Sigmoid colon (tissue), 7 donors: ENCODE results near the gene COMMD10. TPM values are rescaled to one million over a fixed set of nuclear protein-coding genes. Genes with fewer than 3 reads are reported as not detected.

Source experiments
- DNase-seq: peaks from one replicate; pipeline ENCODE4 v3.0.0-alpha.2; 2019
- H3K27ac ChIP-seq, 4 donors: fragments of 200-600 bp; sonication (generic); one replicate each; pipeline ENCODE4 v1.5.1; 2016 to 2019; ENCODE audit warnings: mild to moderate bottlenecking in 1 of 4
- H3K27me3 ChIP-seq, 3 donors: fragments of 200-600 bp; sonication (generic); one replicate each; pipeline ENCODE4 v1.5.1; 2019; ENCODE audit warnings: mild to moderate bottlenecking in 1 of 3
- H3K36me3 ChIP-seq, 4 donors: fragments of 200-600 bp; sonication (generic); one replicate each; pipeline ENCODE4 v1.5.1; 2016 to 2019
- H3K4me1 ChIP-seq, 4 donors: fragments of 200-600 bp; sonication (generic); one replicate each; pipeline ENCODE4 v1.5.1; 2017 to 2019
- H3K4me3 ChIP-seq, 4 donors: fragments of 200-600 bp; sonication (generic); one replicate each; pipeline ENCODE4 v1.5.1; 2017 to 2019; ENCODE audit warnings: mild to moderate bottlenecking in 2 of 4, moderate library complexity in 1 of 4
- H3K9me3 ChIP-seq, 4 donors: fragments of 200-600 bp in 3 of 4; sonication (generic) in 3 of 4; one replicate each; pipeline versions ENCODE4 v1.5.1 to v1.6.1; 2013 to 2019
- EP300 ChIP-seq, 4 donors: sonication (generic); formaldehyde crosslinking; IDR thresholded peaks; one replicate each; pipeline ENCODE4 v1.6.1; 2017; ENCODE audit warnings: antibody characterized with exemption in 4 of 4
- POLR2A ChIP-seq, 2 donors: fragments of 450-650 bp; IDR thresholded peaks; one replicate each; pipeline ENCODE4 v1.6.1; 2016; ENCODE audit warnings: antibody characterized with exemption in 2 of 2, mild to moderate bottlenecking in 2 of 2, moderate library complexity in 2 of 2
- POLR2AphosphoS5 ChIP-seq, 4 donors: sonication (generic); formaldehyde crosslinking; IDR thresholded peaks; one replicate each; pipeline ENCODE4 v1.6.1; 2017; ENCODE audit warnings: antibody characterized with exemption in 4 of 4
- WGBS, 2 donors: extraction: QIAGEN DNeasy Blood & Tissue Kit; methylation state at CpG; one replicate each; pipeline ENCODE4 v1.1.7; 2013; 5-methylcytosine and 5-hydroxymethylcytosine counted together
- intact Hi-C: fragments of 100-400 bp; cut with DNase I; formaldehyde crosslinking; loops from one replicate; pipeline ENCODE4 v1.15.1; 2023
- polyA plus RNA-seq, 3 donors: library from polyadenylated mRNA; stranded (reverse); fragments of 200-250 nt; gene quantifications; one replicate each; pipeline ENCODE4 v1.2.3, GENCODE V29; 2013
- total RNA-seq, 4 donors: library from RNA; depleted of rRNA; stranded (reverse); fragments of >200 nt; gene quantifications; one replicate each; pipeline ENCODE4 v1.1.0, GENCODE V29; 2016
- TF ChIP-seq, protein P1 (sequence below), 4 experiments: fragments of 450-650 bp in 3 of 4; fragments of 200-600 bp in 1 of 4; IDR thresholded peaks; one replicate each; pipeline ENCODE4 v1.5.1; 2016 to 2019; ENCODE audit warnings: antibody characterized with exemption in 4 of 4, mild to moderate bottlenecking in 3 of 4, moderate library complexity in 2 of 4
- donor health status: healthy with polysubstance abuse.
- donor health status: Bipolar disorder and iron deficiency.
- donor health status: healthy.

Gene COMMD10
- total and polyA plus RNA-seq, 7 donors: 17.8 to 47.7 (median 28.7) TPM

DNA sequence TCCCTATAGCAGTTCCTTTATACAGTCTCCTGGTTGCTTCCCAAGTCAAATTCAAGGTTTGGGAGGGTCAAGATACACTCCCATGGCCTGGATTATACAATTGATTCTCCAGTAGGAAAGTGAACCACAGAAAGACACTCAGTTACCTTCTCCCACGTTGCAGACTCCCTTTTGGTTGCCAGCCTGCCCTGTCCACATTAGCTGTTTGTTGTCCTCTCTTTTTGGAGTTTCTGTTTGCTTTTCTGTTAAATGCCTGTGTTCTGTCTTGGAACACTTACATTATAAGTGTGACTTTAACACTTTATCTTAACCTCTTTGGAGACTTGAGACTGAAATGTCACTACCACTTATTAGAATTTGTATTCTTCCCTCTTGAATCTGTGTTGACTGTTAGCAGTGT is 30.3 kb downstream of the COMMD10 start:
- Histone ChIP-seq H3K36me3 (peaks cover 0 to 9% (median 0%) of the 10 kb centered on the region in 4 donors), H3K4me1 (no peaks in the 10 kb centered on the region), H3K27me3 (no peaks in the 10 kb centered on the region), H3K9me3 (peaks cover 0 to 11% (median 2%) of the 10 kb centered on the region in 4 donors), H3K27ac (no peak overlapping the region), H3K4me3 (no peak overlapping the region)
- DNase-seq: no peak
- 59 to 84% methylated on average over 1 of the region's 1 CpG for whole genome bisulfite sequencing, 2 donors
- intact Hi-C loops: no loop called here
- TF ChIP-seq POLR2A (IDR thresholded peaks at IDR 0.05) (no peak), POLR2AphosphoS5 (IDR thresholded peaks at IDR 0.05) (no peak), EP300 (IDR thresholded peaks at IDR 0.05) (no peak)
- TF ChIP-seq, protein P1, sequence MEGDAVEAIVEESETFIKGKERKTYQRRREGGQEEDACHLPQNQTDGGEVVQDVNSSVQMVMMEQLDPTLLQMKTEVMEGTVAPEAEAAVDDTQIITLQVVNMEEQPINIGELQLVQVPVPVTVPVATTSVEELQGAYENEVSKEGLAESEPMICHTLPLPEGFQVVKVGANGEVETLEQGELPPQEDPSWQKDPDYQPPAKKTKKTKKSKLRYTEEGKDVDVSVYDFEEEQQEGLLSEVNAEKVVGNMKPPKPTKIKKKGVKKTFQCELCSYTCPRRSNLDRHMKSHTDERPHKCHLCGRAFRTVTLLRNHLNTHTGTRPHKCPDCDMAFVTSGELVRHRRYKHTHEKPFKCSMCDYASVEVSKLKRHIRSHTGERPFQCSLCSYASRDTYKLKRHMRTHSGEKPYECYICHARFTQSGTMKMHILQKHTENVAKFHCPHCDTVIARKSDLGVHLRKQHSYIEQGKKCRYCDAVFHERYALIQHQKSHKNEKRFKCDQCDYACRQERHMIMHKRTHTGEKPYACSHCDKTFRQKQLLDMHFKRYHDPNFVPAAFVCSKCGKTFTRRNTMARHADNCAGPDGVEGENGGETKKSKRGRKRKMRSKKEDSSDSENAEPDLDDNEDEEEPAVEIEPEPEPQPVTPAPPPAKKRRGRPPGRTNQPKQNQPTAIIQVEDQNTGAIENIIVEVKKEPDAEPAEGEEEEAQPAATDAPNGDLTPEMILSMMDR (IDR thresholded peaks at IDR 0.05): no peak

DNA sequence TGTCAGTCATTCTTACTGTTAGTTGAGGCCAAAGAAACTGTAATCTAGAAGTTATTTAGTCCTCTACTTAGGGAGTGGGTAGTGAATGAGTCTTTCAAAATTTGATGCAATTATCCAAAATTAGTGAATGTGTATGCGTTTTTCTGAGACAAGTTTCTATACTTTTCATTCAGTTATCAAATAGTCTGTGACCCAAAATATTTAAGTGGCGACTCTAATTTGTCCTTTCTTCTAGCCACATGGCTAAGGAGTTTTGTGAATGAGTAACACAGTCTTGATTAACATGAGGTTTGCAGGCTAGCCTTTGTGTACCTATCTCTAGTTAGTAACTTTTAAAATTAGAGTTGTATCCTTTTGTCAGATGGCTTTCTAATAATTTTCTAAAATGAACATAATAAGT is 45.6 kb downstream of the COMMD10 start:
- H3K27me3 ChIP-seq: no peaks in the 10 kb centered on the region
- no peak for DNase-seq
- H3K4me1 ChIP-seq: no peaks in the 10 kb centered on the region
- intact Hi-C loops: loop anchor here (10.0 kb wide), 1 partner anchor 324 kb away; no protein-coding TSS in a partner anchor
- no peak overlapping the region for H3K27ac ChIP-seq
- H3K4me3 ChIP-seq: no peak overlapping the region
- WGBS, 2 donors: 47 to 75% methylated on average over 2 of the region's 2 CpGs
- H3K9me3 ChIP-seq: no peaks in the 10 kb centered on the region
- H3K36me3 ChIP-seq: no peaks in the 10 kb centered on the region
- no peak for TF ChIP-seq EP300 (IDR thresholded peaks at IDR 0.05)
- TF ChIP-seq POLR2AphosphoS5 (IDR thresholded peaks at IDR 0.05): no peak
- TF ChIP-seq, protein P1 (IDR thresholded peaks at IDR 0.05): no peak
- no peak for TF ChIP-seq POLR2A (IDR thresholded peaks at IDR 0.05)

DNA sequence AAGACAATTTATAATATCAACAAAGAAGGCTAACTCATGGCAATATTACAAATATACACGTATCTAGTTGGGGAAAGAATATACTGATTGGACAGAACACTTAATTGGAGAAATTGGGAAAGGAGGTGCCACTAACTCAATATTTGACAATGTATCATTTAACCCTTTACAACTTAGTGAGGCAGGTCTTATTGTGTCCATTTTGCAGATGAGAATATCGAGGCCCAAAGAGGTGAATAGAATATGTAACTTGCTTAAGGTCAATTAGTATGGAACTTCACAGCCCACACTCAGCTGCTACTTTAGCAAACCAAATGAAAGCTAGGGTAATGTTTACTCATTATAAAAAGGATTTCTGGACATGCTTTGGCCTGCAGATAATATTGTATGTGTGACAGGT is 46.2 kb downstream of the COMMD10 start:
- Histone ChIP-seq H3K9me3 (no peaks in the 10 kb centered on the region), H3K4me3 (no peak overlapping the region), H3K4me1 (no peaks in the 10 kb centered on the region), H3K27ac (no peak overlapping the region), H3K36me3 (no peaks in the 10 kb centered on the region), H3K27me3 (no peaks in the 10 kb centered on the region)
- intact Hi-C loops: loop anchor here (10.0 kb wide), 1 partner anchor 324 kb away; no protein-coding TSS in a partner anchor
- DNase-seq: no peak
- TF ChIP-seq, protein P1 (IDR thresholded peaks at IDR 0.05): no peak
- WGBS, 2 donors: 89 to 91% methylated on average over 2 of the region's 2 CpGs

DNA sequence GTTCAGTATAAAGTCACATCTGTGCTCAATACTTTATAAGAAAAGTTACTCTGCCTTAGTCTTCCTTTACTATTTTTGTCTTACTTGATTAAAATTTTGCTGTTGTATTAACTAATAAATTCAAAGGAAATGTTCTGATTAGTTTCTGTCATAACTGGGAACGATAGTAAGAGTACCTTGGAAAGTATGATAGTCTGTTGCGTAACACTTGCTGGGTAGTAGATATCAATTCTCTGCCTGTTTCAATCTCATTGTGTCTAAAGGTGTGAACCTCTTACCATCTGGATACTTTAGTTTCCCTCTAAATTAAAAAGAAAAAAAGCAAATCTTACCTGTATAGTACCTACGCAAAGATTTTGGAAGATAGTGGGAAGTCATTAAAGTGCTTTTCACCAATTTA is 48.5 kb downstream of the COMMD10 start:
- H3K4me3 ChIP-seq: no peak overlapping the region
- H3K36me3 ChIP-seq: no peaks in the 10 kb centered on the region
- H3K9me3 ChIP-seq: no peaks in the 10 kb centered on the region
- H3K27me3 ChIP-seq: no peaks in the 10 kb centered on the region
- TF ChIP-seq POLR2AphosphoS5 (IDR thresholded peaks at IDR 0.05): no peak
- TF ChIP-seq POLR2A (IDR thresholded peaks at IDR 0.05): no peak
- peaks cover 0 to 2% (median 0%) of the 10 kb centered on the region in 4 donors for H3K4me1 ChIP-seq
- WGBS, 2 donors: 90 to 91% methylated on average over 3 of the region's 3 CpGs
- intact Hi-C loops: loop anchor here (10.0 kb wide), 1 partner anchor 322 kb away; no protein-coding TSS in a partner anchor
- no peak overlapping the region for H3K27ac ChIP-seq
- DNase-seq: no peak

DNA sequence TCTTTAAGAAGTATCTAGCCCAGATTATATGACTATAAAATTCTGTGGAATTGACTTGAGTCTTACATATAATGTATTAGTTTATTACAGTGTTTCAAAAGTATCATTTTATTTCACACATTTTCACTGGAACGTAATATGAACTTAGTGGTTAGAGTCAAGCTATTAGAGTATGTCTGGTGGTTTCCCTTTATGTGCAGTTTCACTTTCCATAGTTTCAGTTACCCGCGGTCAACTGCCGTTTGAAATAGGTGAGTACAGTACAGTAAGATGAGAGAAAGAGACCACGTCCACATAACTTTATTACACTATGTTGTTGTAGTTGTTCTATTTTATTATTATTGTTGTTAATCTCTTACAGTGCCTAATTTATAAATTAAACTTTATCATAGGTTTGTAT is 50.5 kb downstream of the COMMD10 start:
- H3K9me3 ChIP-seq: no peaks in the 10 kb centered on the region
- no peak for TF ChIP-seq EP300 (IDR thresholded peaks at IDR 0.05)
- TF ChIP-seq, protein P1 (IDR thresholded peaks at IDR 0.05): no peak
- TF ChIP-seq POLR2A (IDR thresholded peaks at IDR 0.05): no peak
- no peak for TF ChIP-seq POLR2AphosphoS5 (IDR thresholded peaks at IDR 0.05)
- no peaks in the 10 kb centered on the region for H3K36me3 ChIP-seq
- intact Hi-C loops: loop anchor here (5.0 to 10.0 kb wide), 2 partner anchors 319 to 437 kb away; partner anchors contain the start of gene SEMA6A
- H3K4me1 ChIP-seq: peaks cover 0 to 2% (median 0%) of the 10 kb centered on the region in 4 donors
- 30 to 58% methylated on average over 5 of the region's 5 CpGs for WGBS, 2 donors
- no peak overlapping the region for H3K27ac ChIP-seq
- no peaks in the 10 kb centered on the region for H3K27me3 ChIP-seq
- no peak for DNase-seq
- H3K4me3 ChIP-seq: no peak overlapping the region
